ENCODE results near the gene KLHL3. TPM values are rescaled to one million over a fixed set of nuclear protein-coding genes. Genes with fewer than 3 reads are reported as not detected.

The KLHL3 gene
- total RNA-seq, 1 experiment from 2014 or later = 16.9 TPM

GRCh38 chr5:137633896-137634295 is 102.0 kb downstream of the KLHL3 start:
- Mint-ChIP-seq H3K27ac (ENCODE audit: unreplicated experiment) (no peak overlapping the region), H3K9me3 (ENCODE audit: low read depth, unreplicated experiment) (peaks cover 2% of the 10 kb centered on the region), H3K4me3 (ENCODE audit: low read depth, unreplicated experiment) (no peak overlapping the region), H3K4me1 (ENCODE audit: low read depth, unreplicated experiment) (no peaks in the 10 kb centered on the region), H3K27me3 (ENCODE audit: unreplicated experiment) (no peaks in the 10 kb centered on the region), H3K36me3 (ENCODE audit: insufficient read depth, unreplicated experiment) (no peaks in the 10 kb centered on the region)
- no peak for DNase-seq
- BruUV-seq (replicated peaks) = no TSS peak
- CTCF ChIA-PET = no interaction called here
- no peak for TF ChIP-seq CTCF (IDR thresholded peaks at IDR 0.05; ENCODE audit: unreplicated experiment)
- intact Hi-C loops (cut with micrococcal nuclease; ENCODE audit: unreplicated experiment) = loop anchor here (10.0 kb wide), 1 partner anchor 501 kb away; the partner anchor contains the start of gene NME5

GRCh38 chr5:137632716-137633115 is 103.2 kb downstream of the KLHL3 start:
- Mint-ChIP-seq H3K4me1 (ENCODE audit: low read depth, unreplicated experiment) (peaks cover 3% of the 10 kb centered on the region), H3K9me3 (ENCODE audit: low read depth, unreplicated experiment) (peaks cover 2% of the 10 kb centered on the region), H3K4me3 (ENCODE audit: low read depth, unreplicated experiment) (no peak overlapping the region), H3K27me3 (ENCODE audit: unreplicated experiment) (no peaks in the 10 kb centered on the region), H3K27ac (ENCODE audit: unreplicated experiment) (no peak overlapping the region), H3K36me3 (ENCODE audit: insufficient read depth, unreplicated experiment) (no peaks in the 10 kb centered on the region)
- TF ChIP-seq CTCF (IDR thresholded peaks at IDR 0.05; ENCODE audit: unreplicated experiment) = no peak
- CTCF ChIA-PET = no interaction called here
- intact Hi-C loops (cut with micrococcal nuclease; ENCODE audit: unreplicated experiment) = loop anchor here (10.0 kb wide), 1 partner anchor 502 kb away; the partner anchor contains the start of gene NME5
- no TSS peak for BruUV-seq (replicated peaks)
- no peak for DNase-seq

GRCh38 chr5:137631453-137631852 is 104.4 kb downstream of the KLHL3 start:
- TF ChIP-seq CTCF (IDR thresholded peaks at IDR 0.05; ENCODE audit: unreplicated experiment) = no peak
- Mint-ChIP-seq H3K4me1 (ENCODE audit: low read depth, unreplicated experiment) (peaks cover 9% of the 10 kb centered on the region), H3K27me3 (ENCODE audit: unreplicated experiment) (no peaks in the 10 kb centered on the region), H3K36me3 (ENCODE audit: insufficient read depth, unreplicated experiment) (no peaks in the 10 kb centered on the region), H3K9me3 (ENCODE audit: low read depth, unreplicated experiment) (peaks cover 2% of the 10 kb centered on the region), H3K4me3 (ENCODE audit: low read depth, unreplicated experiment) (no peak overlapping the region), H3K27ac (ENCODE audit: unreplicated experiment) (no peak overlapping the region)
- no TSS peak for BruUV-seq (replicated peaks)
- intact Hi-C loops (cut with micrococcal nuclease; ENCODE audit: unreplicated experiment) = loop anchor here (10.0 kb wide), 1 partner anchor 503 kb away; the partner anchor contains the start of gene NME5
- CTCF ChIA-PET = interaction anchor here (0.9 to 1.0 kb wide), 2 partner anchors 12 to 111 kb away, joined by 3 to 5 read pairs; no protein-coding TSS in a partner anchor
- DNase-seq = no peak

GRCh38 chr5:137630972-137631370 is 104.9 kb downstream of the KLHL3 start:
- H3K36me3 Mint-ChIP-seq (ENCODE audit: insufficient read depth, unreplicated experiment) = no peaks in the 10 kb centered on the region
- intact Hi-C loops (cut with micrococcal nuclease; ENCODE audit: unreplicated experiment) = loop anchor here (10.0 kb wide), 1 partner anchor 504 kb away; the partner anchor contains the start of gene NME5
- no TSS peak for BruUV-seq (replicated peaks)
- no peak overlapping the region for H3K27ac Mint-ChIP-seq (ENCODE audit: unreplicated experiment)
- CTCF ChIA-PET = interaction anchor here (0.9 to 2.4 kb wide), 3 partner anchors 13 to 111 kb away, joined by 3 to 62 read pairs (median 5); no protein-coding TSS in a partner anchor
- no peak for DNase-seq
- peaks cover 2% of the 10 kb centered on the region for H3K9me3 Mint-ChIP-seq (ENCODE audit: low read depth, unreplicated experiment)
- no peak for TF ChIP-seq CTCF (IDR thresholded peaks at IDR 0.05; ENCODE audit: unreplicated experiment)
- no peaks in the 10 kb centered on the region for H3K27me3 Mint-ChIP-seq (ENCODE audit: unreplicated experiment)
- no peak overlapping the region for H3K4me3 Mint-ChIP-seq (ENCODE audit: low read depth, unreplicated experiment)
- peaks cover 9% of the 10 kb centered on the region for H3K4me1 Mint-ChIP-seq (ENCODE audit: low read depth, unreplicated experiment)
